NB4 (cell line): Measurements from ENCODE around the gene FSTL5.

Experiments
- POLR2A ChIP-seq: IDR thresholded peaks from 2 replicates; pipeline ENCODE4 v1.6.1; 2011; ENCODE audit warnings: mild to moderate bottlenecking; ENCODE audit not compliant: insufficient read length; ENCODE audit errors: extremely low read depth
- TF ChIP-seq, protein P1 (sequence below): IDR thresholded peaks from one replicate; pipeline ENCODE4 v1.5.1; 2012; ENCODE audit warnings: low read depth, low read length

DNA sequence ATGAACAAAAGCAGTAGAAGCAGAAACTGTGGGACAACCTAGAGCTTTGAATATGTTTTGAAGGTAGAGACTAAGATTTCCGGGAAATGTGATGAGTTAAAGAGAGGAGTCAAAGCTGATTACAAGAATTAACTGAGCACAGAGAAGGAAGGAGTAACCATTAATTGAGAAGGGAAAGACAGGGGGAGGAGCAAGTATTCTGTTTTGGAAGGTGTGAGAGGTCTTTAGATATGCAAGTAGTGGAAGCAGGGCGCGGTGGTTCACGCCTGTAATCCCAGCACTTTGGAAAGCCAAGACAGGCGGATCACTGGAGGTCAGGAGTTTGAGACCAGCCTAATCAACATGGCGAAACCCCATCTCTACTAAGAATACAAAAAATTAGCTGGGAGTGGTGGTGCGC is 171.5 kb downstream of the FSTL5 start:
- no peak for TF ChIP-seq POLR2A
- TF ChIP-seq, protein P1, sequence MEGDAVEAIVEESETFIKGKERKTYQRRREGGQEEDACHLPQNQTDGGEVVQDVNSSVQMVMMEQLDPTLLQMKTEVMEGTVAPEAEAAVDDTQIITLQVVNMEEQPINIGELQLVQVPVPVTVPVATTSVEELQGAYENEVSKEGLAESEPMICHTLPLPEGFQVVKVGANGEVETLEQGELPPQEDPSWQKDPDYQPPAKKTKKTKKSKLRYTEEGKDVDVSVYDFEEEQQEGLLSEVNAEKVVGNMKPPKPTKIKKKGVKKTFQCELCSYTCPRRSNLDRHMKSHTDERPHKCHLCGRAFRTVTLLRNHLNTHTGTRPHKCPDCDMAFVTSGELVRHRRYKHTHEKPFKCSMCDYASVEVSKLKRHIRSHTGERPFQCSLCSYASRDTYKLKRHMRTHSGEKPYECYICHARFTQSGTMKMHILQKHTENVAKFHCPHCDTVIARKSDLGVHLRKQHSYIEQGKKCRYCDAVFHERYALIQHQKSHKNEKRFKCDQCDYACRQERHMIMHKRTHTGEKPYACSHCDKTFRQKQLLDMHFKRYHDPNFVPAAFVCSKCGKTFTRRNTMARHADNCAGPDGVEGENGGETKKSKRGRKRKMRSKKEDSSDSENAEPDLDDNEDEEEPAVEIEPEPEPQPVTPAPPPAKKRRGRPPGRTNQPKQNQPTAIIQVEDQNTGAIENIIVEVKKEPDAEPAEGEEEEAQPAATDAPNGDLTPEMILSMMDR = no peak
